Left ventricle myocardium inferior (tissue), 1 donor: ENCODE data around the gene RRAGC. TPM values are rescaled to one million over a fixed set of nuclear protein-coding genes. Genes with fewer than 3 reads are reported as not detected.

Experiments
- DNase-seq: peaks from one replicate; pipeline ENCODE4 v3.0.0-alpha.2; 2020
- H3K27ac ChIP-seq: fragments of 200-600 bp; replicated peaks from 2 replicates; pipeline ENCODE4 v1.8.0; 2021
- H3K27me3 ChIP-seq: fragments of 200-600 bp; 2 replicates; pipeline ENCODE4 v1.8.0; 2021; ENCODE audit warnings: low read depth
- H3K36me3 ChIP-seq: fragments of 200-600 bp; 2 replicates; pipeline ENCODE4 v1.8.0; 2021
- H3K4me1 ChIP-seq: fragments of 200-600 bp; 2 replicates; pipeline ENCODE4 v1.8.0; 2021
- H3K4me3 ChIP-seq: fragments of 200-600 bp; 2 replicates; pipeline ENCODE4 v1.8.0; 2021; ENCODE audit warnings: mild to moderate bottlenecking, moderate library complexity
- H3K9me3 ChIP-seq: fragments of 200-600 bp; replicated peaks from 2 replicates; pipeline ENCODE4 v1.8.0; 2021
- intact Hi-C: fragments of 100-400 bp; cut with micrococcal nuclease; formaldehyde crosslinking; loops from one replicate; pipeline ENCODE4 v1.11.0; 2022
- total RNA-seq: library from RNA; stranded (reverse); fragmentation: NEBNext Ultra II Directional; extraction: Animal tissue kit (Norgen Biotek cat#: 25700); gene quantifications from one replicate; pipeline ENCODE4 v1.2.1, GENCODE V29; 2021
- TF ChIP-seq, protein P1 (sequence below): fragments of 200-600 bp; IDR thresholded peaks from 2 replicates; pipeline ENCODE4 v1.8.0; 2021; ENCODE audit warnings: antibody characterized with exemption, mild to moderate bottlenecking, borderline replicate concordance
- donor health status: DM: no; HTN: yes; CAD: no; lungs with severe emphysema.

RRAGC gene
- total RNA-seq, 1 donor from 2014 or later: 20.0 TPM

DNA sequence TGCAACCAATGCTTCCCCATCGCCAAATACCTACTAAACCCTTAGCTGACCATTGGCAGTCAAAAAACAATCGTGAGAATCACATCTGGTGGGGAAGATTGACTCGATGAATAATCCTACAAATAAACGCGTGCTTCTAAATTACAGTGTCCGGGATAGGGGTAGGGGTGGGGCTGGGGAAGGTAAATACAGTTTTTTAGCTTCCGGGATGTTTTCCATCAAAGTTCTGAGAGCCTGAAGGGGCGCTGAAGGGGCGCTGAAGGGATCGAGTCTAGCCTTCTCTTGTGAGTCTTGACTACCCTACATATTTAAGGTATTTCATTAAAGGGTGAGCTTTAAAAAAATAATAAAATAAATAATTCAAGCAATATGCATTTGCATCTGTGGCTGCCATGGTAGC lies 40.5 kb downstream of the RRAGC start:
- intact Hi-C loops: no loop called here

DNA sequence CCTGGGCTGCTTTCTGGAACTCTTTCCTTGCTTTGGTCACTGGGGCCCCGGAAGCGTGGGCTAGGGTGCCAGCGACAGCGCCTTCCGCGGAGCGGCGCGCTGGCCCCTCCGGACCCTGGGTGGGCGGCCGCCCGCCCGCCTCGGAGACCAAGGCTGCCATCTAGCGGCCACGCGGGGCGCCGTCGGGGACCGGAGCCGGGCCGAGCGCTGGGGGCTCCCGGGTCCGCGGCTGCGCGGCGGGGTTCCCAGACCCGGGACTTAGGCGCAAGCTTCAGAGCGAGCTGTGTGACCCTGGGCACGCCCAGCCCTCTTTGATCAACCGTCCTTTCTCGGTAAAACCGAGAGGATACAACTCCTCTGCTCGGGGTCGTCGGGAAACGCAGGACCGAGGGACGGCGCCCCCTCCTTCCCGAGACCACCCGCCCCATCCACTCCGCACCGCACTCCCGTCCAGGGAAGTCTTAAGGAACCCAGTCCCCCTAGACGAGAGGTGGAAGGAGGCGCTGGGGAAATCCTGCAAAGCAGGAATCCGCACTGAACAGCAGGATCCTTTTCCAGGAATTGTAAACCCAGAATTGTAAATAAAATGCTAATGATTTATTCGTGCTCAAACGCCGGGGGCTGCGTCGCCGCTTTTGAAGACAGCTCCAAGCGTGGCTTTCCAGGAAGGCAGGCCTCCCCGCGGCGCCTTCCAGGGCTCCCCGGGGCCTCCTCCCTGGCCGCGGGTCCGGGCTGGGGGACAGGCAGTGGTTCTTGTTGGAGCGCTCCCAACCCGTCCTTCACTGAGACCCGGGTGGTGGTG lies 41.2 kb downstream of the RRAGC start:
- intact Hi-C loops: no loop called here
- peak overlapping the region; percentile 57 for H3K4me3 ChIP-seq
- peaks cover 6% of the 10 kb centered on the region for H3K9me3 ChIP-seq
- no peak for DNase-seq
- H3K4me1 ChIP-seq: peaks cover 13% of the 10 kb centered on the region
- no peak overlapping the region for H3K27ac ChIP-seq
- no peaks in the 10 kb centered on the region for H3K36me3 ChIP-seq
- TF ChIP-seq, protein P1, sequence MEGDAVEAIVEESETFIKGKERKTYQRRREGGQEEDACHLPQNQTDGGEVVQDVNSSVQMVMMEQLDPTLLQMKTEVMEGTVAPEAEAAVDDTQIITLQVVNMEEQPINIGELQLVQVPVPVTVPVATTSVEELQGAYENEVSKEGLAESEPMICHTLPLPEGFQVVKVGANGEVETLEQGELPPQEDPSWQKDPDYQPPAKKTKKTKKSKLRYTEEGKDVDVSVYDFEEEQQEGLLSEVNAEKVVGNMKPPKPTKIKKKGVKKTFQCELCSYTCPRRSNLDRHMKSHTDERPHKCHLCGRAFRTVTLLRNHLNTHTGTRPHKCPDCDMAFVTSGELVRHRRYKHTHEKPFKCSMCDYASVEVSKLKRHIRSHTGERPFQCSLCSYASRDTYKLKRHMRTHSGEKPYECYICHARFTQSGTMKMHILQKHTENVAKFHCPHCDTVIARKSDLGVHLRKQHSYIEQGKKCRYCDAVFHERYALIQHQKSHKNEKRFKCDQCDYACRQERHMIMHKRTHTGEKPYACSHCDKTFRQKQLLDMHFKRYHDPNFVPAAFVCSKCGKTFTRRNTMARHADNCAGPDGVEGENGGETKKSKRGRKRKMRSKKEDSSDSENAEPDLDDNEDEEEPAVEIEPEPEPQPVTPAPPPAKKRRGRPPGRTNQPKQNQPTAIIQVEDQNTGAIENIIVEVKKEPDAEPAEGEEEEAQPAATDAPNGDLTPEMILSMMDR: peak; percentile 87
- H3K27me3 ChIP-seq: peaks cover 99% of the 10 kb centered on the region

More for the DNA sequence above, 40.5 kb downstream of the RRAGC start:
- Histone ChIP-seq H3K9me3 (peaks cover 6% of the 10 kb centered on the region), H3K4me1 (peaks cover 13% of the 10 kb centered on the region), H3K27ac (no peak overlapping the region), H3K36me3 (no peaks in the 10 kb centered on the region), H3K4me3 (no peak overlapping the region), H3K27me3 (peaks cover 95% of the 10 kb centered on the region)
- DNase-seq: no peak
- TF ChIP-seq, protein P1: no peak

- Histone ChIP-seq H3K9me3 (peaks cover 6% of the 10 kb centered on the region), H3K4me1 (peaks cover 13% of the 10 kb centered on the region), H3K4me3 (peak overlapping the region; percentile 57), H3K27ac (no peak overlapping the region), H3K27me3 (peaks cover 99% of the 10 kb centered on the region), H3K36me3 (no peaks in the 10 kb centered on the region)
- TF ChIP-seq, protein P1: no peak
- DNase-seq: no peak
- intact Hi-C loops: no loop called here
Measured at GRCh38 chr1:38817267-38818174, 42.1 kb downstream of the RRAGC start.

DNA sequence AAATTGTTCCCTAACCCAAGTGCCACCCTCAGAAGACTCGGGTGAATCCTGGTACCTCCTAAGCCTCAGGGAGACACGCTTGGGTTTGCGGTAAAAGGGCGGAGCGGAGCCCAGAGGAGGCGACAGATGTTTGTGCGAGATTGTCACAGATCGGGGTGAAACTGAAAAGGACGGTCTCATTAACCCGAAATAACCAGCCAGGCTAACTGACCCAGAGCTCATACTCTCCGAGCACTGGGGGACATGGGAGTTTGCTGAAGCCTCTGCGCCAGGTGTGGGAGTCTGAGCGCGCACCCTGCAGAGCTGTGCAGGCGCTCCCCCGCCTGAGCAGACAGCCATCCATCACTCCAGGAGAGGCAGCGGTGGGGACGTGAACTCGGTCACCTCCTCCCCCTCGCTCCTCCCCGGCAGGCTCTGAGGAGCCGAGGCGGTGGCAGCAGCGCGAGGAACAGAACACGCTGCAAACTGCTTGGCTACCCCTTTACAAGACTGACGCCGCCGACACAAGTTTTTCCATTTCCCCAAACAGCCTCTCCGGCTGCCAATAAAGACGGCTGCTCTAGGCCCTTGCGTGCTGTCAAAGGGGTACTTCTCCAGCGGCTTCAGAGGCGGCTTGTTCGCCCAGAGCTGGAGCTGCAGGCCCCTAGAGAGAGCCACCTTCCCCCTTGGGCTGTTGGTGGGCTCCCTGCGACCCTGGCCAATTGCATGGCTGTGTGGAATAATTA lies 43.5 kb downstream of the RRAGC start:
- Histone ChIP-seq H3K27ac (no peak overlapping the region), H3K36me3 (no peaks in the 10 kb centered on the region), H3K9me3 (peaks cover 6% of the 10 kb centered on the region), H3K4me3 (no peak overlapping the region), H3K4me1 (peaks cover 13% of the 10 kb centered on the region), H3K27me3 (peaks cover 100% of the 10 kb centered on the region)
- intact Hi-C loops: no loop called here
- TF ChIP-seq, protein P1: no peak
- no peak for DNase-seq

GRCh38 chr1:38814984-38815464 lies 44.5 kb downstream of the RRAGC start:
- H3K27ac ChIP-seq: no peak overlapping the region
- peaks cover 100% of the 10 kb centered on the region for H3K27me3 ChIP-seq
- H3K4me1 ChIP-seq: peaks cover 13% of the 10 kb centered on the region
- peaks cover 6% of the 10 kb centered on the region for H3K9me3 ChIP-seq
- TF ChIP-seq, protein P1: no peak
- H3K36me3 ChIP-seq: no peaks in the 10 kb centered on the region
- no peak overlapping the region for H3K4me3 ChIP-seq
- intact Hi-C loops: no loop called here
- DNase-seq: no peak
